SH-SY5Y (cell line): Measurements from ENCODE around the gene PPT2.

ENCODE experiments used
- GATA2 ChIP-seq: IDR thresholded peaks from 2 replicates; pipeline ENCODE4 v1.6.1; 2011; ENCODE audit warnings: mild to moderate bottlenecking, low read depth, low read length
- GATA3 ChIP-seq: IDR thresholded peaks from 2 replicates; pipeline ENCODE4 v1.6.1; 2011; ENCODE audit warnings: low read depth, mild to moderate bottlenecking, low read length, moderate library complexity

PPT2 gene

DNA sequence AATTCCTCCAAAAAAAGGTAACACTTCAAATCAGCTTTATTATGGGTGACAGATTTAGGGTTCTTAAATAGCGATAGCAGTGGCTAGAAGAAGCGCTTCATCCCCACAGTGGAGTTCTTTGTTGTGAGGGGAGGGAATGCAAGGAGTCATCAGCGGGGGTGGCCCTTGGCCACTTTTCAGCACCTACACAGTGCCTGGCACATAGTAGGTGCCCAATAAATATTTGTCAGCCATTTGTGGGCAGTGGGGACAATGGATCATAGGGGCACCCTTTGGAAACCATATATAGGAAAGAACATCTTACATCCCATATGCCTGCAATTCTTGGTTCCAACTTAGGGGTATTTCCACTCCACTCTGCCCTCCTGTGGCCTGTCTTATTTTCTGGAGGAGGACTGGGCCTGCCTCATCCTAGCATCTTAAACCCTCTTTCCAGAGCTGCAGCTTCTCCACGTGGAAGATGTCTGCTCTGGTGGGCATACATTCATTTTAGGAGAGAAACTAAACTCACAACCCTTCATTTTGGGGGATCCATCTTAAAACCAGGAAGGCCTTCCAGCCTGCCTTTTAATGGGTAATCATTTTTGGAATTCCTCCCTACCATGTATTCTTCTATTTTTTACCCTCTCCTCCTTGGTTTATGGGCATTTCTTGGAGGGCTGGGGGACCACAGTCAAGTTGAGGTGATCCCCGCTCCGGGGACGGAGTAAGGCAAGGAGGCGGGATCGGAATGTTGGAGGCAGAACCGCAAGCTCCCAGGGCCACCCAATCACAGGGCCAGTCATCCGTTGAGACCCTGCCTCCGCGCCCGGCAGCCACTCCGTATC, 41.1 kb downstream of the PPT2 start:
- no peak for TF ChIP-seq GATA3
- no peak for TF ChIP-seq GATA2

DNA sequence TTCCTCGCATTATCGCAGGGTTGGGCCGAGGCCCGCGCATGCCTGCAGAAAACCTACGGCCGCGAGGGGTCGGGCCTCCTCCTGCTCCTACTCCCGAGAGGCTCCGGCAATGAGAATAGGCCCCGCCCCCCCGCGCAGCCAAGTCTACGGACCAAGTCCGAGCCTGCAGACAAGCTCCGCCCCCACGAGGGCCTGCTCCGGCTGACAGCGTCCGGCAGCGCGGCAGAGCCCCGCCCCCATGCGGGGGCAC, 41.6 kb downstream of the PPT2 start:
- TF ChIP-seq GATA2 (no peak), GATA3 (no peak)

DNA sequence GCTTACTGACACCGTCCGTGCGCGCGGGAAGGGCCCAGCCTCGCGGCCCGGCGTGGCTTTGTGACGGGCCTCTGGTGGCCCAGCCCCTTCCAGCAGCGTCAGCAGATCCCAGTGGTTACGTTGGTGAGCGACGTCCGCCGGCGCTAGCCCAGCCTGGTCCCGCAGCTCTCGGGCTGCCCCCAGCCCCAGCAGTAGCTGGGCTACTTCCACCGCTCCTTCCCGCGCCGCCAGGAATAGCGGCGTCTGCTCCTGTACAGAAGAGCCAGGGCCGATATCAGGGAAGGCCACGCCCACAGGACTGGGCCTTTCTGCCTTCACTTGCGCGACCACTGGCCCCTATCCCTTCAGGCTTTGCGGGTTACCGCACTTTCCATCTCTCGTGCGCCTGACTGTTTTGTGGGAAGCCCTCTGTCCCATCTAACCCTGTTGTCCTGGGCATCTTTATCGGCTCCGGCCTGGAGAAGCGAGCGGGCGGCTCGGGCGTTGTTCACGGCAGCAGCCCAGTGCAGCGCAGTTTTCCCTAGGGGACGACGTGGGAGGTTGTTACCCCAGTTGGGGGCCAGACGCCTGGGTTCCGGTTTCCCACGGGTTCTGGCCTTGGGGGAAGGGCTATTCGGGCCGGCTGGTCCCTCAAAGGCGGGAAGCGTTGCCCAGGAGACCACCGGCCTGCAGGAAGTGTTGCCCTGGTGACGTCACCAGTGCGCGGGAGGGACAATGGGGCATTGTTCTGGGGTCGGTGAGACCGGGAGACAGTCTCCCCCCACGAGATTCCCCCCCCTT, 42.2 kb downstream of the PPT2 start:
- no peak for TF ChIP-seq GATA2
- no peak for TF ChIP-seq GATA3

DNA sequence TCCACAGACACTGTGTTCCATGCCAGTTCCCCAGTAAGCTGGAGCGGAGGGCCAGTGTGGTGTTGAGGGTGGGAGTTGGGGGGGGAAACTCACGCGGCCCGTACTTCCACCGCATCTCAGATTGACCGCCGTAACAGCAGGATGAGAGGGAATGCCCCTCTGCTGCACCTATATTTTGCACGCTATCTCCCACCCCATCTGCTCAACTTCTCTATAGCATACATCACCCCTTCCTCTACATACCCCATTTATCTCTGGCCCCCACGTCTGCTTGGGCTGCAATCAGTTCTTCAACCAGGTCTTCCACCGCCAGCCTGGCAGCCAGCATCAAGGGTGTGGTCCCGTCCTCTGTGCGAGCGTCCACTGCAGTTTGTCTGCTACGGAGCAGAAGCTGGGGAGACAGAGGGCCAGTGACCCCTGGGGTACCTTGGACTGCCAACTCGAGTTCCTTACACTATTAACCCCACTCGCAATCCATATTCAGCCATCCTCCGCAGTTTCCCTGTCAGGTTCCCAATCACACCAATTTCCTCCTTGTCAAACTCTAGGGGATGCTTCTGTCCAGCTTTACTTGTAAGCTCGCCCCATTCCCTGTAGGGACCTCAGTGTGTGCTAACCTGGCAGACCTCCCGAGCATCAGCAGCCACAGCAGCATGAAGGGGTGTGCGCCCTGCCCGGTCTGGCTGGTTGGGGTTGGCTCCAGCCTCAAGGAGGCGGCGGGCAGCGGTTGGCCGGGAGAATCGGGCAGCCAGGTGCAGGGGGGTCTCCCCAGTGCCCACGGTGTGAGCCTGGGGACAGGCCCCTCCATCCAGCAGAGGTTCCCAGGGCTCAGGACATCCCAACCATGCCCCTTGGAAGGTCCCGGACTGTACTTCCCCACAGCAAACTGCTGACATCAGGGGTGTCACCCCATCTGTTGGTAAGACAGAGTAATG, 43.0 kb downstream of the PPT2 start:
- TF ChIP-seq GATA2 (peak; percentile 49), GATA3 (no peak)

DNA sequence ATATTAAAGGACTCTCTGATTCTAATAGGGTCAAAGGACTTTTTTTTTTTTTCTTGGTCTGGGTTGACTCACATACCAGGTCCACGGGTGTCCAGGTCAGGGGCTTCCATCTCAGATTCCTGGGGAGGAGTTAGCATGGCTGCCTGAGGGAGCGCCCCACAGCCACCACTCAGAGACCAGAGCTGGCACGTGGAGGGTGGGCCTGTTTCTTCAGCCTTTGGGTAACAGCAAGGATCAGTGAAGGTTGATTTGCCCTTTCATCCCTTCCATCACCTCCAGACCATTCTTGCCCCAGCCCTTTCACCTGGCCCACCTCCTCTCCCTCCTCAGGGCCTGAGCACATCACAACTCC, 44.4 kb downstream of the PPT2 start:
- no peak for TF ChIP-seq GATA2
- no peak for TF ChIP-seq GATA3

DNA sequence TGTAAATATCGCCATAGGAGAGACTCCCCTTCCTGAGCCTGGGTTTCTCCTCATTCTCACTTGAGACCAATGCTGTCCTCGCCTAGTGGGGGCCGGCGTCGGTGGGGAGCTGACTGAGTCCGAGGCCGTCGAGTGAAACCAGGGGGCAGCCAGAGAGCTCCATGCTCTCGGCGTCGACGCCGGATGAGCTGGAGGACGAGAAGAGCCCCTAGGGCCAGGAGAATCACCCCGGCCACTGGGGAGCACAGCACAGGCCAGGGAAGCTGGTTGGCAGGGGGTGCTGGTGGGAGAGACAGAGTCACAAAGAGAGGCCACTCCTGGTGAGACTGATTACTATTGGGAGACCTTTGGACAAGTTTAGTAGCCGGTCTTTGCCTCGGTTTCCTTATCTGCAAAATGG, 44.9 kb downstream of the PPT2 start:
- no peak for TF ChIP-seq GATA3
- TF ChIP-seq GATA2: no peak

DNA sequence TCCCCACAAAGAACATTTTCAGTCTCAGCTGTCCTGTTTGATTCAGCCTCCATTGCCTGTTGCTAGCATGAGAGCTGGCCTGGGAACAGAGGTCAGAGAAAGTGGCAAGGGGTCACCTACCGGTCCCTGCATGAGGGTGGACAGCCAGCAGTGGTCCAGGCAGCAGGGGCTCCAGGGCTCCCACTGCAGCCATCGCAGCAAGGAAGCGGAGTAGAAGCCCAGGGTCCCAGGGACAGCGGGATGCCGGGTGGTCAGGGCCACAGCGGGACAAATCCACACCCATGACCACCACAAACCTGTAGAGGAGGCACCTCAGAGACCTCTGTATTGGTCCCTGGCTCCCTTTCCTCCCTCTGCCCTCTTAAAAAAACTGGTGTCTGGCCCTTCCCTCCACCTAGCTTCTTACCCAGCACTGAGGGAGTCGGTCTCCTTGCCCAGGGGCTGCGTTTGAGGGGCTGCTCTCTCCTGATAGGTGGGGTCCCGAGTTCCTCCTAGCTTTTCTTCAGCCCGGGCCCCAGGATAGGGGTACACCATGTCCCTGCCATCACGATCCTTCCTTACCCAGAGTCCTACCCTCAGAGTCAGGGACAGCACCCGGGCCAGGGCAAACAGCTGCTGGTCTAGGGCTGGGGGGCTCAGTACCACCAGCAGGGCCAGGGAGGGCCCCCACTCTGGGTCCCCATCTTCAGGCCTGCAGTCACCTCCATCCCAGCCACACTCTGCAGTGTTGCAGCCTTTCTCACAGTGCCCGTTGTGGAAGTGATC, 47.0 kb downstream of the PPT2 start:
- TF ChIP-seq GATA3 (no peak), GATA2 (no peak)

DNA sequence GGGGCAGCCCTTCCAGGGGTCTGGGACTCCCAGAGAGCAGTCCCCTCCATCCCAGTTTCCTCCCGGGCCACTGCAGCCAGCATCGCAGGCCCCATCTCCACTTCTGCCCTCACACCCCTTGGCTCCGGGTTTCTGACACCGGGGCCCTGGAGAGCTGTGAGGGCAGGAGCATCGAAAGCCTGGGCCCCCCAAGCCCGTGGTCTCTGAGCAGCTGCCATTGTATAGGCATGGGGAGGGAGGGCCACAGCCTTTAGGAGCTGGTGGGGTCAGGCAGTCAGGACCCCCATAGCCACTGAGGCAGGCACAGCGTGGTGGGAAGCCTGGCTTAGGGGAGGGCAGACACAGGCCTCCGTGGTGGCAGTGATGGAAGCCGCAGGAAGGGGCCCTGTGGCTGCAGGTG, 48.2 kb downstream of the PPT2 start:
- TF ChIP-seq GATA3: no peak
- no peak for TF ChIP-seq GATA2

DNA sequence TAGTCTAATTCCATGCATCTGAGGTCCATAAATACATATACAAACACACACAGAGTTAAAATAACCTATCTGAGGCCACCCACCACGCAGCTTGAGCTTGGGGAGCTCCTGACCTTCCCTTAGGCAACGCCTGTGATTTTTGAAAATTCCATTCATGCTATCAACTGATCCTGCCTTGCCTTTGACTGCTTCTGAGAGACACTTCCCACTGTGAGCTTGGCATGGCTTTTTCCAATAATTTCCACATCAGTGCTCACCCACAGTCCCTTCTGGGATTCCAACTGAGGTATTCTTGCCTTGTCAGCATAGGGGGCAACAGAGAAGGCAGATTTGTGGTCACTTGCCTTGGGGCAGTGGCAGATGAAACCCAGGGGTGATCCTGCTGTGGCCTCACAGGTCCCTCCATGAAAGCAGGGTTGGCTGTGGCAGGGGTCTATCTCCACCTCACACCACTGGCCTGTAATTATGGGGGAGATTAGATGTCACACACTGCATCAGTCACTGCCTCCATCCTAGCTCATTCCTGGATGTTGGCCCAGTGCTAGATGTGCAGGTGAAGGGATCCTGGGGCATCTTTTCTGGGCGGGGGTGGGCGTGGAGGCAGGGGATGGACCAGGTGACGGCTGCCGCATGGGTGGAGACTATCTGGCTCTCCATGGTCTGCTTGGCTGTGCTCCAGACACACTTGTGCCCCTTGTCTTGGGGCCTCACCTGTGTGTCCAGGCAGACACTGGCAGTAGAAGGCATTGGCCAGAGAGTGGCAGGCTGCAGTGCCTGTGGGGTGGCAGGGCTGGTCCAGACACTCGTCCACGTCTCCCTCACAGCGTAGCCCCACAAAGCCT, 49.7 kb downstream of the PPT2 start:
- TF ChIP-seq GATA2 (no peak), GATA3 (no peak)

DNA sequence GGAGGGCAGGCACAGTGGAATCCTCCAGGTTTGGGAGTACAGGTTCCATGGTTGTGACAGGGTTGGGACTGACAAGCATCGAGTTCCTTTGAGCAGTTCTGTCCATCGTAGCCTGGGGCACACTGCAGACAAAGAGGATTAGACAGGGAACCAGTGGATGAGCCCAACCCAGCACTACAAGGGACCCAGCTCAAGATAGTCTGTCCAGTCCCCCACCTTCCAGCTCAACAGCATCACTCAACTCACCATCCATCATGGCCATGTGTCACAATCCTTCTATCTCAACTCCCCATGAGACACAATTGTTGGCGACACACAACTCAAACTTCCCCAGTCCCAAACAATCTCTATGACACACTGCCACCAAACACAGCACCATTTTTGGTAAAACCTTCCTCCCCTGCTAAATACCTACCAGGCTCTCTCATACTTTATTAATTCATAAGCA, 50.4 kb downstream of the PPT2 start:
- TF ChIP-seq GATA3 (no peak), GATA2 (no peak)

DNA sequence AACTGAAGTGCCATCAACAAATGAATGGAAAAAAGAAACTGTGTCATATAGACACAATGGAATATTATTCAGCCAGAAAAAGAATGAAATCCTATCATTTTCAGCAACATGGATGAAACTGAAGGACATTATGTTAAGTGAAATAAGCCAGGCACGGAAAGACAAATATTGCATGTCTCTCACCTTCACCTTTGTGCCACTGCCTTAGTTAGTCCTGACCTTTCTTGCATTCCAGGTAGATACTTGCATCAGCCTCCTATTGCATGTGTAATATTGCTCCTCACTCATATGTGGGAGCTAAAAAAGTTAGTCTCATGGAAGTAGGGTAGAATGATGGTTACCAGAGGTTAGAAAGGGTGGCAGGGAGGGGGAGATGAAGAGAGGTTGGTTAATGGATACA, 55.1 kb downstream of the PPT2 start:
- TF ChIP-seq GATA3 (no peak), GATA2 (no peak)

DNA sequence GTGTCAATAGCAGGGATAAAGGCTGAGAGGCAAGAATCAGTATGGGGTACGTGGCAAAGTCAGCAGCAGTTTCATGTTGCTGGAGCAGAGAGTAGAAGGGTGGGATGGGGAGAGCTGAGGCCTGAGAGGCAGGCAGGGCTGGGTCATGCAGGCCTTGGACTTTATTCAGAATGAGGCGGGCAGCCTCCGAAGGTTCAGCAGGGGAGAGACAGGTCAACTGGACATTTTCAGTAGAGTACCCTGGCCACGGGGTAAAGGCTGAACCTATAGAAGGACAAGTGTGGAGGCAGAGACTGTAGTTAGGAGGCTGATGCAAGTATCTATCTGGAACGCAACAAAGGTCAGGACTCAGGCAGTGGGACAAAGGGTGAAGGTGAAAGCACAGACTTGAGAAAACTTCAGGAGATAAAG, 56.3 kb downstream of the PPT2 start:
- TF ChIP-seq GATA3: no peak
- no peak for TF ChIP-seq GATA2
